HTR-8/SVneo (cell line): ENCODE results near the gene TMEM87B.

ENCODE experiments used
- DNase-seq: peaks from one replicate; pipeline ENCODE4 v3.0.0; 2011; ENCODE audit warnings: low spot score, mixed read lengths; ENCODE audit not compliant: insufficient read length
- FAIRE-seq: peaks from 2 replicates; lab custom pipeline; 2011; peaks lifted over from hg19 to GRCh38; lab: Jason Lieb, UNC

The TMEM87B gene

DNA sequence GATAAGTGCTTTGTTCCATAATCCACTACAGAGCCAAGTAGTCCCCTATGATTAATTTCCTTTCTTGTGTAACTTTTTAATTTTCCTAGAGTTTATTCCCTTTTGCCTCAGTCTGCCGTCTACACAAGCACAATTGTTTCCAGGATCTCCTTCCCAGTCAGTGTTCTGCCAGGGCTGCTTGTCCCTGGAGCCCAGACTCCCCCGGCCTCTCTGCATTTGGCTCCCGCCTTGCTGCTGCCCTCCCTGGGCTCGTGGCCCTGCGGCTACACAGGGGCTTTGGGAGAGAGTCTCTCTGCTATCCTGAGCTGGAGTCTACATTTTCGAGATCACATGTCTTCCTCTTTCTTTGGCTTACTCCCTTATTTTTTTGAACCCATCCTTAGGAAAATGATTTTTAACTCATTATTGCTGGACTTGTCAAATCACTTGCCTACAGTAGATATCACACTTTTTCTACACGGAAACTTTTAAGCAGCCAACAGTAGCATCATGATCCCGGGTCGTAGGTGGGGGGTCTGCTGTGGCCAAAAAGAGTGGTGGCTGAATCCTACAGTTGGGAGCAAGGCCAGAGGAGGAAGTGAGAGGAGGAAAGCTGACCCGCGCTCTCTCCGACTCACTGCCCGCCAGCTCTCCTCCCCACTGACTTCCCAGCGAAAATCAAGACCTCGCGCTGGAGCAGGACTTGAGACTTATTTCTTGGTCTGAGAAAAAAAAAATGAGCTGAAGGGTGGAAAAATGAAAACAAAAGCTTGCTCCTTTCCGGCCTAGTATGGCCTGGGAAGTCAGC is 92.5 kb downstream of the TMEM87B start:
- no peak for FAIRE-seq

DNA sequence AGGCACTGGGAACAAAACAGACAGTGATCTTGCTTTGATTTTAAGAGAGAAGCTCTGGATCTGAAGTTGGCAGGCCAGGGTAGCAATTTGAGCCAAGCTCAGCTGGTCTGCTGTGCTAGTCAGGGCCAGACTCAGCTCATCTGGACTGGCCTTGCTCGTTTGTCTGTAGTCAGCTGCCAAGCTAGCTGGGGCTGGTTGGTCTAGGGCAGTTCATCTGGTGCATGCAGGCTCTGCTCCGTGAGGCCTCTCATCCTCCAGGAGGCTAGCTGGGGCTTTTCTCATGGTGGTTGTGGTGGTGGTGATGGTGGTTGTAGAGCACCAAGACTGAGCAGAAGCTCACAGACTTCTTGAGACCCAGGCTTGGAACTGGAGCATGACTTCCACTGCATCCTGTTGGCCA is 93.4 kb downstream of the TMEM87B start:
- no peak for FAIRE-seq
- DNase-seq = no peak

More for the DNA sequence above, 92.5 kb downstream of the TMEM87B start:
- no peak for DNase-seq

DNA sequence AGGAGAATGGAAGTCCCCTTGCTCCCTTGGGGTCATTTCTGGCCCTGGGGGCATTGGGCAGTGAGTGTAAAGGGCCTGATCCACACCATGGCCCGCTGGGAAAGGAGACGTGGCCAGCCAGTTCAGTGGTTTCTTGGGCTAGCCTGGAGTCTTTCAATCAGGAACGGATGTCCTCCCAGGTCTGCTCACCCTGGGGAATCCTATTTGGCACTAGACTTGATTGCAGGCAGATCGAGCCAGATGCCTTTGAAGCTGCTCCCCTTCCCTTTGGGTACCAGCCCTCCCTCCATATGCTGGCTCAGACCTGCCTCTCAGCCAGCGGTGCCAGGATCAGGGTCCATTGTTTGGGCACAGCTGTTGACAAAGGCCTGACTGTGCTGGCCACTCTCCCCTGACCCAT is 94.1 kb downstream of the TMEM87B start:
- FAIRE-seq (no peak), DNase-seq (no peak)

DNA sequence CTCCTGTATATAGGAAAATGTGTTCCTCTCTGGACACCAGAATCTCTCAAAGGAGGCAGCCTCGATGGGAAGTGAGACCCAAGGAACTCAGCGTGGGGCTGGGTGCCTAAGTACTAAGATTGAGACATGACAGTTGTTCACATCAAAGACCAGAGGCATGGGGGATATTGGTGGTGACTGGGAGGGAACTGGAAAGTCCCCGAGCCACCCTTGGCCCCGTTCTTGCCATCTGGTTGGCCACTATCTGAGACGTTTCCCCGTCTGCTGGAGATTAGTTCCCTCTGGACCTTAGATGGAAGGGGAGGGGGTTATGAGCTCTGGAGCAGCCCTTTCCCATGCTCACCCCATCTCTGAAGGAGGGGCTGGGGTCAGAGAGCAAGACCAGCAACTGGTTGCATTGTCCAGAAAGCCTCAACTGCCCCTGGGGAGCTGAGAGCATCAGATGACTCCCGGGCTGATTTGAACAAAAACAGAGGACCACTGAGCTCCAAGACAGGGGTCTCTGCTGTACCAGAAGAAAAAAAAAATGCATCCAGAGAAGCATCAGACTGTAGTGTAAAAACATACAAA is 94.9 kb downstream of the TMEM87B start:
- FAIRE-seq = no peak

DNA sequence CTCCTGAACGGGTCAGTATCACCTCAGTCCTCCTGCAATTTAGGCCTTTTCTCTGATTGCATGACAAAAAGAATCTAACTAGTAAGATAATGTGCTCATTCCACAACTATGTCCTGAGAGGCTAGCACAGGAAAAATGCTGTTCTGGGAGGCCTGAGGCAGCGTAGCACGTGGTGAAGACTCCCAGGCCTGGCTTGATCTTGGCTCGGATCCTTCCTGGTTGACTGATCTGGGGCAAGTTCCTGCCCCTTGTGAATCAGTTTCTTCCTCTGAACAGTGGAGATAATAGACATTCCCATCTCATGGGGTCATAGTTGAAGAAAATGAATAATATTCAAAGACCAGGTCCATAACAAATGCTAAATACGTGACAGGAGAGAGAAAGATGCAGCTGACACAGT is 95.4 kb downstream of the TMEM87B start:
- DNase-seq = peak; percentile 55
- FAIRE-seq = peak; percentile 23

More for the DNA sequence above, 94.9 kb downstream of the TMEM87B start:
- DNase-seq = no peak

DNA sequence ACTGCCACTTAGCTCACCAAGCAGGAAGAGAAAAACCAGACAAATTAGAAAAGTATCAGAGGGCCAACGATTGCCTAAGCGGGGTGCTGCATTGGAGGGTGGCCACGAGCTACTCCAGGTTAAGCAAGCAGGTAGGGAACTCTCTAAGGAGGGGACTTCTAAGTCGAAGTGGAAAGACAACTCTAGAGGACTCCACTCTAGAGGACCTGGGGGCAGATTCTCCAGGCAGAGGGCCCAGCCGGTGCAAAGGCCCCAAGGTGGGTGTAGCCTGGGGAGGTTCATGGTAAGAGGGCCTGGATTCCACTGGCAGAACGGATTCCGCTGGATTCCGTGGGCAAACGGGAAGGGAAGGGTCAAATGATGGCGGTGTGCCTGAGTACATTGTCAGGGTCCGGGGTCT is 95.8 kb downstream of the TMEM87B start:
- DNase-seq (no peak), FAIRE-seq (no peak)

DNA sequence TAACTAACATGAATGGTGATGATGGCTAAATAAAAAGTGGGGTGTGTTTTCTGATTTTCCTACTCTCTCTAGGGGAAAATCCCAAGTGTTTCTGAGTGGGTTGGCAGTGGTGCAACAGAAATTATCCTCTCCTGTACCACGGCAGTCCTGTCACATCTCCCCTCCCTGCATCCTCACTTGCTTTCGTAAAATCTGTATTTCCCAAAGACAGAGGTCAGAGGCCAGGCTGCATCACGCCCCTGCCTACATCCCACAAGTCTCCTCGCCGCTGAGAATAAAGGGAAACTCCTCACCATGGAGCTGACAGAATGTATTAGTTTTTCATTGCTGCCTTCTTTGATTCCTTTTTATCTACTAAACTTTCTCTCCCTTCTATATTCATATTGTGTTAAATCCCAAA is 96.2 kb downstream of the TMEM87B start:
- DNase-seq (no peak), FAIRE-seq (no peak)

DNA sequence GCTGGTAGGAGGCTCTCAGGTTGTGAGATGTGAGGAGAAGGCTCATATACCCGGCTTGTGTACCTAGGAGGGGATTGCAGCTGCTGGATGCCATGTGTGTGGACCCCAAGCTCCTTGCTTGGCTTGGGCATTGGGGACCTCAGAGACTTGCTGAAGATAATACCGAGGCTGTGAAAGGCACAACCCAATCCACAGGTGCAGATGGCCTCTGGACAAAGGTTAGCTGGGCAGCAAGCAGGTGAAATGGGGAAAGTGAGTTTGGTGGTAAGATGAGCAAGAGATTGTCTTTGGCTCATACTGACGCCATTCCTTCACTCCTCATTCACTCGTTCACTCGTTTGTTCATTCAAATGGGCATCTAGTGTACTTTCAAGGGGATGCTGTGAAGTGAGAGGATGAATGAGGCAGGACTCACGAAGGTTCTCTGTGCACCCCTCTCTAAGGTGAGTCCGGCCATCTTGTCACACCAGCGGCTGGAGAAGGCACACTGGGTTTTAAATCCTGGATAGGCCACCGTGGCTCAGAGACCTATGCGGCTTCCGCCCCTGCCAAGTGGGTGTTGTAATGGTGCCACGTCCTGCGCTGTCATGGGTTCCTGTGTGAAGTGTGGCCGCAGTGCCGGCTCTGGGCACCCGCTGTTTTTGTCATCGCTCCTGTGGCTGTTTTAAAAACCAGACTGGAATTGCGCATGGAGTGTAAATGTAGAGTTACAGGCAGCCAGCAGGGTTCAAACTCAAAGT is 96.8 kb downstream of the TMEM87B start:
- peak; percentile 52 for FAIRE-seq
- no peak for DNase-seq

DNA sequence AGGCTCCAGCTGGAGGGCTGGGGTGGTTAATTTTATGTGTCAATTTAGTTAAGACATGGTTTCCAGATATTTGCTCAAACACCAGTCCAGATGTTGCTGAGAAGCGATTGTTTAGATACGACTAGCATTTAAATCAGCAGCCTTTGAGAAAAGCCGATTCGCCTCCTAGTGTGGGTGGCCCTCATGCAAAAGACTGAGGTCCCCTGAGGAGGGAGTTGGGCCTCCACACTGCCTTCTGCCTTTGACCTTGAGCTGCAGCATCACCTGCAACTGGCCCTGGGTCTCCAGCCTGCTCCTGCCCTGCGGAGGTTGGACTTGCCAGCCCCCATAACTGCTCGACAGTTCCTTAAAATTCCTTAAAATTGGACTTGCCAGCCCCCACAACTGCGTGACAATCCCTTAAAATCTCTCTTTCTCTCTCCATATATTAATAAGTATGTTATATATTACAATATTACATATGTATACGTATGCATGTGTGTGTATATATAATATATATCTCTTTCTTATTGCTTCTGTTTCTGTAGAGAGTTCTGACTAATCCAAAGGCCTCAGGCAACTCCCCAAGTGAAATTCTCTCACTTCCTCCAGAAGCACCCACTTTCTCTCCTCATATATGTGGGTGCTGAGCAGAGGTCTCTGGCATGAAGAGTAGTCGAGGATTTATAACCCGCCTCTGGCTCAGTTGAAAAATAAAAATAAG is 97.6 kb downstream of the TMEM87B start:
- no peak for FAIRE-seq

DNA sequence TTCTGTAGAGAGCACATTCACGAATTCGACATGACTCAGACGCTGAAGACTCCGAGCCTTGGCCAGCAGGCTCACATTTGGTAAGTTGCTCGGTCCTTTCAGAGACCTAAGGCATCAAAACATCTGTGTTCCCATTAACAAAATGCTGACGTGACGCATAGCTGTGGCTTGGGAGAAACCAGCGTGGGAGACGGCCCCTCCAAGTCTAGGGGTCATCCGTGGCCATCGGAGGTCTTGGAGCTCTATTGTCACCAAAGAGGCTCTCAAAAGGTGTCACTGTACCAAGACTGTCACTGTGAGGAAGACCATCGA is 98.1 kb downstream of the TMEM87B start:
- no peak for DNase-seq
- no peak for FAIRE-seq

More for the DNA sequence above, 97.6 kb downstream of the TMEM87B start:
- DNase-seq = no peak

DNA sequence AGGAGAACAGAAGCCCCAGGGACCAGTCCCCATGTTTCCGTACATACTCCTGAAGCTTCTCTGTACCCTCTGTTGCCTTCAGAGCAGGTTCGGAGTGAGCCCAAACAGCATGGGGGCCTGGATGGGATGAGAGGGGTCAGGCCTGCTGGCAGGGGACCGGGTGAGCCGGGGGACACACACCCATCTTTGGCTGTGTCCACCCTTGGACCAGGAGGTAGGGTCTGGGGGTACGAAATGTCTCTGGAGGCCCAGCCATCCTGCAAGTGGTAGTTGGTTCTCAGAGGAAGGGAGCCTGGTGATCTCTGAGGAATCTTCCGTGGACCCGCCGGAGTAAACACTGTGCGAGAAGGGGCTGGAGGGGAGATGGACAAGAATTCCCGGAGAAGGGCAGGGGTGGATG is 98.4 kb downstream of the TMEM87B start:
- DNase-seq = no peak
- no peak for FAIRE-seq

DNA sequence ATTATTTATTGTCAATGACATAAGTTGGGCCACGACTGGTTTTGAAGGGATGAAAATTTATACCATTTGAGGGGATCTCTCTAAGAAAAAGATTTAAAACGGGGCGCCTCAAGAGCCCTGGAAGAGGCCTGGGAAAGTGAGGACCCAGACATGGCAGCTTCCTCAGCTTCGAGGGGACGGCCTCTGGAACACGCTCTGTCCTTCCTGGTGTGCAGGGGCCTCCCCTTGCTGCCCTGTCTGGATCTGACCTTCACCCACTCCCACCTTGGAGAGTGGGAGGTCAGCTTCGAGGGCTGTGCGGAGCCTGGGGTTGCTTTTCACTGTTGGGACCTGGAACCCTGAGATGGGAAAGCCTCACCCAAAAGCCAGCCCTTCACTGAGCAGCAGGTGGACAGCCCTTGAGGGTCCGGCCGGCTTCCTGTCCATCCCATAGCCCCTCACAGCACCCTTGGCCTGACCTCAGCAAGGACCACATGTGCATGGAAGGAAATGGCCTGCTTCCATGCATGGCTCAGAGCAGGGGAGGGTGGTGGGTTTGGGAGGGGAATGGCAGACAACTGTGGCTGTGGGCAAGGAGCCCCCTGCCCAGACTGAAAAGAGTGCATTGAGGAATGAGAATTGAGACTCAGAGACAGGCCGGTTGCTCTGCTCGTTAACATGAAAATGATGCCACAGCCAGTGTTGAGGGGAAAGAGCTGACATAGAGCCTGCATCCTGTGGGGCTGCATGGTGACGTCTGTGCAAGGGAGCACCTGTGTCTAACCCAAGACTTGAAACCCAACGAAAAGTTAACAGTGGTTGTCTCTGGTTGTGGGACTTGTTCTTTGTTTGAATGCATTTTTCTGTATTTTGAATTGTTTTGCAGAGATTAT is 99.4 kb downstream of the TMEM87B start:
- DNase-seq = no peak
- no peak for FAIRE-seq

DNA sequence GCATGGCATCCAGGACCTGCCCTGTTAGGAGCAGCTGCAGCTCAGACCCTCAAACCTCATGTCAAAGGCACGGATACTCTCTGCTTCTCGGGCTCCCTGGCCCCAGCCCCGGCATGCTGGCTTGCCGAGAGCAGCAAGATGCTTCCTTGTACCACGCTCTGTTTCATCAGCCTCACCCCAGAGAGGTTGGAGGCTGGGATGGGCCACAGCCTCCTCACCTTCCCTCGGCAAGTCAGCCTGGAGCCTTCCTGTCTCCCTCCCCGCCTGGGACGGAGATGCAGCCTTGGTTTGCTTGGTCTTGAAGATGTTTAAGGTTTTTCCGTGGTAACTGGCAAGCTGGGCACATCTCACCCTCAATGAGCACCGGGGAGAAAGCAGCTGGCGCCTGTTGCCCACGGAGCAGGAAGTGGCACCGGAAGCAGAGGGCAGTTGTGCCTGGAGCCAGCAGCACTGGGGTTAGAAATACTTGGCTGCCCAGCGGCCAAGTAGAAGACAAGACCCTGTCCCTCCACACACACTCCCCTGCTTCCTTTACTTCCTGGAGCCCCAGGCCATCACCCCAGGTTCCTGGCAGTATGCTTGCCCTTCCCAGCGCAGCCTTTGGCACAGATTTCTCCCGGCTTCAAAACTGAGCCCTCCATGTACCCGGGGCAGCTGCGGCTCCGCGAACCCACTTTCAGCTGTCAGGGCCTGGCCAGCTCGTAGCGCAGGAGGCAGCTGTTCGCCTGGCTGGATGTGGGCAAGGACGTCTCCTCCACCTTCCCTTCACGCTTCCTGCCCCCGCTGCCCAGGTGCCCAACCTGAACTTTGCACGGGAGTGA is 100.5 kb downstream of the TMEM87B start:
- no peak for DNase-seq
- no peak for FAIRE-seq

DNA sequence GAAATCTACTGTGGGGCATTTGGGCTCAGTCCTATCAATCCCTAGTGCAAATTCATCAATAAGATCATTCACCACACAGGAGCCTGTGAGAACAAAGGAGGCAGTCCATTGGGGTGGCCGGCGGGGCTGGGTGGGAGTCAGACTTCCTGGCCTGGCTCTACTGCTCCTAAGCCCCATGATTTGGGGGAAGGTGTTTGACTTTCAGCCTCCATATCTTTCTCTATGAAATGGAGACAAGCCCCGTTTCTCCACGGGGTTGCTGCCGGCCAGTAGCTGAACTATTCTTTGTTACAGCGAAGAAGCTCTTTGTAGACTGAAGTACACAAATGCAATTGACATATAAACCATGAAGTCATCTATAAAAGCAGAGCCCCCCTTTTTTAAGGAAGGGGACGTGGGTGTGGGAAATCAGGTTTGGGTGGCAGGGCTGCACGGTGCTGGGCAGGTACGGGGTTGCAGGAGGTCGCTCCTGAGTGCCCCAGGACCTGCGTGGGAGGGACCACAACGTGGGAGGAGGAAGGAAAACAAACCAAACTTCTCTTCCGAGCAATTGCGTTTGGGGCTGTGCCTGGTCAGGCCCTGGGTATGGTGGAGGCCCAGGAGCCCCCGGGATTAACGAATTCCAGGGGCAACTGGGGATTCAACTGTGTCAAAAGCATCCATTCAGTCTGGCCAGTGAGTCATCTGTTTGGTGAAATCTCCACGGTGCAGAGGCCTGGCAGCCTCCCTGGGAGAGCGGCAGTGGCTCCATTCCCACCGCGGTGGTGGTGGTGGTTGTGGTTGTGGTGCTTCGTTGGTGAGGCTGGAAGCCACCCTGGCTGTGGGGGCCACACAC is 101.3 kb downstream of the TMEM87B start:
- FAIRE-seq = no peak

DNA sequence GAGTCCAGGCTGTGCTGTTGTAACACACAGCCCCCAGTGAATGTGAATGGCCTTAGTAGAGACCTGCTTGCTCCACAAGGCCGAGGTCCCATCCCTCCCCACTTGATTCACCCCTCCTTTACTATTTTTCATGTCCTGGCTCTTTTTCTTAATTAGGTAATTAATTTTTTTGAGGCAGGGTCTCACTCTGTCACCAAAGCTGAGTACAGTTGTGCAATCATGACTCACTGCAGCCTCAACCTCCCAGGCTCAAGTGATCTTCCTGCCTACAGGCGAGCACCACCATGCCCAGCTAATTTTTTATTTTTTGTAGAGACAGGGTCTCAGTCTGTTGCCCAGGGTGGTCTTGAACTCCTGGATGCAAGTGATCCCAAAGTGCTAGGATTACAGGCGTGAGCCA is 102.4 kb downstream of the TMEM87B start:
- FAIRE-seq = no peak
- no peak for DNase-seq

More for the DNA sequence above, 101.3 kb downstream of the TMEM87B start:
- DNase-seq = peak; percentile 22

DNA sequence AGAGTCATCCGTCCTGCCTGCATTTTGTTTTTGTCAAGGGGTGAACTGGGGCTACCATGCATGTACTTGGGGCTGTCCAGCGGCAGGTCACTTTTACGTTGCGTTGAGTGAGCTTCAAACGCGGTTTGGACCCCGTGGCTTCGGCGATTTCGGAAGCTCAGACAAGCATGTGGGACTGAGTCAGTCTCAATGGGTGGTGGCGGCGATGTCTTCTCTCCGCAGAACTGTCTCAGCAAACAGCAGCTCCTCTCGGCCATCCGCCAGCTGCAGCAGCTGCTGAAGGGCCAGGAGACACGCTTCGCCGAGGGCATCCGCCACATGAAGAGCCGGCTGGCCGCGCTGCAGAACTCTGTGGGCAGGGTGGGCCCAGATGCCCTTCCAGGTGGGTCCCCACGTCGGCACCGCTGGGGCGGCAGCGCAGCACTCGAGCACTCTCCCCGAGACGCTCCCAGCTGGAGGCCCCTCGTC is 104.4 kb downstream of the TMEM87B start:
- DNase-seq (no peak), FAIRE-seq (peak; percentile 16)

DNA sequence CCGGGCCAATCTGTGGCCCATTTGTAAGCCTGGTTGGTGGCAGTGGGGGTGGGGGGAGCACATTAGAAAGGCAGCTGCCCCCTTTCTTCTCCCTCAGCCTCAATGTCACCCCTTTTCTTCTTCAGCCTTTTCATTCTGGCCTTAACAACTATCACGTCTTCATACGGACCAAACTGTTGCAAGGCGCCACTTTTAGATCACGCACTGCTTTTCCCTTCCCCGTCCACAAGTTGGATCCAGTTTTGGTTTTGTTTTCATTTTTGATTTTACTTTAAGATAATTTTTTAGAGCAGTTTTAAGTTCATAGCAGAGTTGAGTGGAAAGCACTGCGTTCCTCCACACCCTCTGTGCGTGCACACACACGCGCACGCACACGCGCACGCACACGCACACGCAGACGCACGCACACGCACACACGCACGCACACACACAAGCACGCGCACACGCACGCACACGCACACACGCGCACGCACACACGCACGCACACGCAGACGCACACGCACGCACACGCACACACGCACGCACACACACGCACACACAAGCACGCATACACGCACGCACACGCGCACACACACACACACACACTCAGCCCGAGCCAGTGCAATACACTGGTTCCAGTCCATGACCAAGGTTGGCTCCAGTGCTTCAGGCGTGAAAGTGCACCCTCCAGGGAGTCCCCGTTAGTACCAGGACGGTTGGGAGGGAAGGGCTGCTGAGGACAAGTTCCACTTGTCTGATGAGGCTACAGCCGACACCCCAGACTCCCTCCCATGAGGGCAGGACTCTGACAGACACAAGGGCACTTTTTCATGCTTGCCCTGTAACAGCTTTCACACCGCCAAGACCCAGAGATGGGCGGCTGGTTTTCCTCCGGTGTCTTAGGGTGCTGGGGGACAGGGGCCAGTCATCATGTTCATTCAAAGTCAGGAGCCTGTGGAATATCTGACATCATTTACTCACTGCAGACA is 105.5 kb downstream of the TMEM87B start:
- FAIRE-seq (peak; percentile 85), DNase-seq (no peak)
